Measurements from ENCODE around the gene CHPF2.

DNA sequence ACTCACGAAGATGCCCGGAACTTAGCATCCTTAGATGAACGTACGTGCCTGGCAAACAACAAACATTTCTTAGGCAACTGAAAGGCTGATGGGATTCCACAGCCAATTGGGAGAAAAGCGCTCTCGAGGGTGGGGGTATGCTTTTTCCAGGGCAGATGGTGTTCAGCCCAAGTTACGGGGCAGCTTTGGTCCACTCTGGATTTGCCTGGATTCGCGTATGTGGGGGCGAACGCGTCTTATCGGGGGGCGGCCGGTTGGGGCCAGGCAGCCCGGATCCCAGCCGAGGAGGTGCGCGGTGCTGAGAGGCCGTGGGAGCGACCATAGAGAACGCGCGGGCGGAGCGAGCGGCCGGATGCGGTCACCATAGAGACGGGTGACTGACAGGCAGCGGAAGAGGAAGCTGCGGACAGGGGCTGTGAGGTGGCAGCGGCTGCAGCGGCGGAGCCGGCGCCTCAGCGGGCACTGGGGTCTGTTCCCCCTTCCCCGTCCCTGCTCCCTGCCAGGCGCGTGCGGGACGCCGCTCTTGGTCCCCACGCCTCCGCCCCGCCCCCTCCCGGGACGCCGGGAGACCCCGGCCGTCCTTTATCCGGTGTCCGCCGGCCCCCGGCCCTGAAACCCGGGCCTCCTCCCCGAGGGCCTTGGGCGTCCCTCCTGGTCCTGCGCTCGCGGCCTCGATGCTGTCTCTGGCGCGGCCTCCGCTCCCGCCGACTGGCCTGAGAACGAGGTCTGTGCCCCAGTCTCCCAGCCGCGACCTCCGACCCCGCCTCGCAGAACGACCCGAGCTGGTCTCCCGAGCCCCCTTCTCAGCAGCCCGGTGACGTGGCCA, at the start of gene CHPF2:
- TF ChIP-seq POLR2A (IDR thresholded peaks at IDR 0.05; ENCODE audit: low read length) (peak; percentile 80), GATA1 (IDR thresholded peaks at IDR 0.05; ENCODE audit: low read depth, low read length) (no peak)
